NCI-H526 (cell line): ENCODE data around the gene GNAL.
"Not testable (repeated sequence)": the region's sequence is repeated elsewhere in the genome, so short reads cannot be mapped to it uniquely, and the experiment has no call there.

Source experiments
- DNase-seq, 2 experiments: peaks; one replicate each; lab custom pipeline; 2025; lab: John Stamatoyannopoulos, UW

GNAL gene

DNA sequence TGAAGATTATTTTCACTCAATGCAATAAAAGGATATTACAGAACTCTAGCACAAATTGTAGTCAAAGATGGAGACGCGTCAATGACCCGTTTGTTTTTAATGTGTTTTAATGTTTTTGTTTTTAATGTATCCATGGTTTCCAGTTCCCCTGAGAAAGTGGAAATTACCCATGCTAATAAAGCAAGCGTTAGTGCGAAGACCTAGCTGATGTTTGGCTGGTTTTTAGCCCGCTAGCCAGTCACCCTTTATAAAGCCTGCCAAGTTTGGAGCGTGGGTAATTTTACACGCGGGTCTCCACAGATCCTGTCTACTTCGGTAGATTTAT is 161.7 kb downstream of the GNAL start:
- peak; percentile 17 to 36 for DNase-seq

DNA sequence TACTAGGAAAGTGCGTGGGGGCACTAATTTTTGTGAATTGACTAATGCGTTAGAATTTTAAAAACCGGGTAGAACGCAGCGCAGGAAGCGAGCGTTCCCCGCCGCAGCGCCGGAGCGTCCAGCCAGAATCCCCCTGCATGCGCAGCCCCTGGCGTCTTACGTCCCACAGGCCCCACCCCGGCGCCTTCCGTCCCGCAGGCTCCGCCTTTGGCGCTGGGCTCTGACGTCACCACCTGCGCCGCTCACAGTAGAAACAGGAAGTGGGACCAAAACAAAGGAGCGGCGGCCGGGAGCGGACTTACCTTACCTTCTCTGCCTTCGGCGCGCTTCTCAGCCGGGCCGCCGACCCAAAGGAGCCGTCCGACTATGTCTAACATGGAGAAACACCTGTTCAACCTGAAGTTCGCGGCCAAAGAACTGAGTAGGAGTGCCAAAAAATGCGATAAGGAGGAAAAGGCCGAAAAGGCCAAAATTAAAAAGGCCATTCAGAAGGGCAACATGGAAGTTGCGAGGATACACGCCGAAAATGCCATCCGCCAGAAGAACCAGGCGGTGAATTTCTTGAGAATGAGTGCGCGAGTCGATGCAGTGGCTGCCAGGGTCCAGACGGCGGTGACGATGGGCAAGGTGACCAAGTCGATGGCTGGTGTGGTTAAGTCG is 162.2 kb downstream of the GNAL start, which contains the start of gene CHMP1B:
TSS of gene CHMP1B (plus strand) at position 268 of the 660 bp plus-strand sequence. CDS start at position 367, 99 bp downstream.
- DNase-seq: peak; percentile 63 to 94

DNA sequence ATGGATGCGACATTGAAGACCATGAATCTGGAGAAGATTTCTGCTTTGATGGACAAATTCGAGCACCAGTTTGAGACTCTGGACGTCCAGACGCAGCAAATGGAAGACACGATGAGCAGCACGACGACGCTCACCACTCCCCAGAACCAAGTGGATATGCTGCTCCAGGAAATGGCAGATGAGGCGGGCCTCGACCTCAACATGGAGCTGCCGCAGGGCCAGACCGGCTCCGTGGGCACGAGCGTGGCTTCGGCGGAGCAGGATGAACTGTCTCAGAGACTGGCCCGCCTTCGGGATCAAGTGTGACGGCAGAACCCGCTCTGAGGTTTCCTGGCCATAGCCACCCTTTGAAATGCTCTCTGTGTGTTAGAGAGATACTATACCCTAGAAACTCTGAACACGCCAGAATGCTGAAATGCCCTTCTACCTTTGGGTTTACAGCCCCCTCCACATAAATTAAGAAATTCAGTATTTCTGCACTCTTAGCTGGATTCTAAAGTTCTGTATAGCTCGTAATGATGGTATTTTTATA is 162.8 kb downstream of the GNAL start:
- DNase-seq: peak in 1 of 2 experiments; percentile 25

DNA sequence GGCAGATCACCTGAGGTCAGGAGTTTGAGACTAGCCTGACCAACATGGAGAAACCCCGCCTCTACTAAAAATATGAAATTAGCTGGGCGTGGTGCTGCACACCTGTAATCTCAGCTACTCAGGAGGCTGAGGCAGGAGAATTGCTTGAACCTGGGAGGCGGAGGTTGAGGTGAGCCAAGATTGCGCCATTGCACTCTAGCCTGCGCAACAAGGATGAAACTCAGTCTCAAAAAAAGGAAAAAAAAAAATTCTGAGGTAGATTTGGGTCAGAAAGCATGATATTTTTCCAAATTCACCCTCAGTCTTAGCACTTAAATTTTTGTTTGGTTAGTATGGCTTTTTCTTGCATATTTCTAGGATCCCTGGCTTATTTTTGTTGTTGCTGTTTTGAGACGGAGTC is 165.5 kb downstream of the GNAL start:
- not testable (repeated sequence) for DNase-seq

GRCh38 chr18:11857177-11857887 is 168.3 kb downstream of the GNAL start:
- no peak for DNase-seq

DNA sequence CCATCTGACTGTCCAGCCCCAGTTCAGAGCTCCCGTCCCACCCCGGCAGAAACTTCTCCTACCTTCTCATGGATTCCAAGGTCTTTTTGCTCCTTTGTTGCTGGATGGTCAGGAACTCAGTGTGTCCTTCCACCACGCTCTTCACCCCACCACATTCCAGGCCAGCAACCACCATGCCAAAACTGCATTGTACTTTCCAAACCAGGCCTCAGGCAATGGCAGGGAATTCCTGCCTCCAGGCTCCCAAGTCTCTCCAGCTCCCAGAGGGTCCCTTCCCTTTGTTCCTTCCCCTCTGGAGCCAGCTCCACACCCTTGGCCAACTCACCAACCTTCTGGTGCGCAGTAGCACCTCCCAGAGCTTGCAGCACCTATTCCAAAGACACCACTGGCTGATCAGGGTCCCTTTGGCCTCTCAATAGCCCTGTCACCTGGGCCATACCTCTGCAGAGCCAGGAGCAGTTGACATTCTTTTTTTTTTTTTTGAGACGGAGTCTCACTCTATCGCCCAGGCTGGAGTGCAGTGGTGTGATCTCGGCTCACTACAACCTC is 170.3 kb downstream of the GNAL start:
- no peak for DNase-seq

DNA sequence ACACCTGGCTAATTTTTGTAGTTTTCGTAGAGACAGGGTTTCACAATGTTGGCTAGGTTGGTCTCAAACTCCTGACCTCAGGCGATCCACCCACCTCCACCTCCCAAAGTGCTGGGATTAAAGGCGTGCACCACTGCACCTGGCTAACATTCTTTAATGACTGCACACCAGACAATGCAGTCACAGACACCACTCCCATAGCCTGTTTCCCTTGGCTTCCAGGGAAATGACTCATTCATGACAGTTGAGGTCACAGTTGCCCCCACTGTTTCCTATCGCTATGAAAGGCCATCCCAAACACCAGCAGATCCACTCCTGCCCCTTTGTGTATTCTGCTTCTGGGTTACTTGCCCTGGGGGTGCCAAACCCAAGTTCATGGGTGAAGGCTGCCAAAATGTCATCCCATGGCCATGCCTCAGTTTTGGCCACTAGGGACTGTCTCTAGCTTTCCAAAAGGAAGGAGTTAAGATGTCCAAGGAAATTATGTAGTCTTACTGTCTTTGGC is 170.9 kb downstream of the GNAL start:
- no peak for DNase-seq

DNA sequence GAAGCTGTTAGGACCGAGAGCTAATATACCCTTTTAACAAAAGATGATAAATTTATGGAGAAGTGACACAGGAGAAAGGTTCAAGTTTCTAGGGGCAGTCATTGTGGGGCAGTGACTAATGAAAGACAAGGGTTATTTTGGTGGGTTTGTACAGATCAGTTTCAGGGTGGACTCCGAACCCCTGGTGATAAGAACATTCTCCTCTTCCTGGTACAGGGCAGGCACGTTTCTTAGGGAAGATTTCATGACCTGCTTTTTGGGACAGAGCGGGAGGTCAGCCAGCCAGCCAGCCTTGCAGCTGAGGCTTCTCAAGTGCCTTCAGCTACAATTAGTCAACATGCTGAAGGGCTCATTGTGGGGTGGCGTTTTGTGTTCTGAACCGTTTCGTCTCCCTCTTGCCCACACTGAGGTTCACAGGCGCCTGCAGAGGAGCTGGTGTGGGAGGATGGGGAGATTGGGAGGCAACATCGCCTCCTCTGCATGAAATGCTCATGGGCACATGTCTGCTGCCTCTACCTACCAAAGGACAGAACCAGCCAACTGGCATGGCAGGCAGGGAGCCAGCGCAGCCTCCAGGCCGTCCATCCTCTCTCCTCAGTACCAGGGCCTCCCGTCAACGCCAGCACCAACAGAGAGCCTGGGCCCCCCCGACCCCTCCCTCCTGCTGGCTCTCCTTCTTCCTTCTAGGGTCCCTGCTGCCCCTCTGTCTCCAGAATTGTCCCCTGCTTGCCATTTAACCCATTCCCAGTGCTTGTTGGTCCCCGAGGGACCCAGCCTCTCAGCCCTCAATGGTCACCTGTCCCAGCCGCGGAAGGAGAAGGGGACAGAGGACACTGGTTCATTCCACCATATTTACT is 171.8 kb downstream of the GNAL start:
- DNase-seq: no peak

DNA sequence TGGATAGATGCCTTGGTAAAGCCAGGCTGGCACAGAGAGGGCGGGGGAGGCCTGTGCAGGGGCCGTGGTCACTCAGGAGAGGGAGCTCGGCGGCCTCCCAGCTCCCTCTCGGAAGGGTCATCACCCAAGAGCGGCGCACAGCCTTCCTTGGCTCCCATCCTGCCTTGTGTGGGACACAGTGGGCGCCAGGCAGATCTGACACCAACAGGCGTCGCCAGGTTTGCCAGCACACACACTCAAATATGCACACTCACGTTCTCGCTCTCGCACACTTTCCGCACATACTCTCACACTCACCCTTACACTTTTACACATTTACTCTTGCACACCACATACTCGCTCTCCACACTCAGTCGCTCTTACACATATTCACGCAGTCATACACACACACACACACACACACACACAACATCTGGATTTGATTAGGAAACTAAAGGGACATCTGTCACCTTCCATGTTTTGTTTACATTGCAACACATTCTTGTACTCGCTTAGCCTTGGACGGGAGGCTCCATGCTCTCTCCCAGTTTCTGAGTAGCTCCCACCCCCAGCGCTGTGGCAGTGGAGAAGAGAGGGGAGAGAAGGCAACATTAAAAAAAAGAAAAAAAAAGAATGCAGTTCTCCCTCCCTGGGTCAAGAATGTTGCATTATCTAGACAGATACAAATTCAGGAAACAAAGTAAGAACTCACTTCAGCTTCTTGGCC is 172.7 kb downstream of the GNAL start:
- DNase-seq: no peak

DNA sequence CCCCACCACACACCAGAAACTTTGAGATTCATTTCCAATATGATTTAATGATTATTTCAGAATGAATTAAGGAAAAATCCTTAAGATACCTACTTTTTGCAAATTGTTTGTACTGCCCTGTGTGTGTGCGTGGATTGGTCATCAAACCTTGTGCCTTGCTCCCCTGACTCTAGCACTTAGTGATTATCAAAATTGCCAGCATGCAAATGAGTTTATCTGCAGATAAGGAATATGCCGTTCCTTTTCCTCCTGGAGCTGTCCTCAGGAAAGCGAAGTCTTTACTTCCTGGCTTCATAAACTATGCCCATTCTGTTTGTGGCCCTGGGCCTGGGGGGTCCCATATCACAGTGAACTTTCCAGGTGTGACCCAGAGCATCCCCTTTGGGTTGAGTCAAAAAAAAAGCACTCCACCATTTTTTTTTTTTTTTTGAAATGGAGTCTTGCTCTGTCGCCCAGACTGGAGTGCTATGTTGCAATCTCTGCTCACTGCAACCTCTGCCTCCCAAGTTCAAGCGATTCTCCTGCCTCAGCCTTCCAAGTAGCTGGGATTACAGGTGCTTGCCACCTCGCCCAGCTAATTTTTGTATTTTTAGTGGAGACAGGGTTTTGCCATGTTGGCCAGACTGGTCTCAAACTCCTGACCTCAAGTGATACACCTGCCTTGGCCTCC is 173.5 kb downstream of the GNAL start:
- no peak for DNase-seq

- no peak for DNase-seq
Measured at GRCh38 chr18:11864471-11864870, 175.4 kb downstream of the GNAL start.

- no peak for DNase-seq
Measured at GRCh38 chr18:11865071-11865470, 176.0 kb downstream of the GNAL start.

- no peak for DNase-seq
Measured at GRCh38 chr18:11866329-11866728, 177.3 kb downstream of the GNAL start.

DNA sequence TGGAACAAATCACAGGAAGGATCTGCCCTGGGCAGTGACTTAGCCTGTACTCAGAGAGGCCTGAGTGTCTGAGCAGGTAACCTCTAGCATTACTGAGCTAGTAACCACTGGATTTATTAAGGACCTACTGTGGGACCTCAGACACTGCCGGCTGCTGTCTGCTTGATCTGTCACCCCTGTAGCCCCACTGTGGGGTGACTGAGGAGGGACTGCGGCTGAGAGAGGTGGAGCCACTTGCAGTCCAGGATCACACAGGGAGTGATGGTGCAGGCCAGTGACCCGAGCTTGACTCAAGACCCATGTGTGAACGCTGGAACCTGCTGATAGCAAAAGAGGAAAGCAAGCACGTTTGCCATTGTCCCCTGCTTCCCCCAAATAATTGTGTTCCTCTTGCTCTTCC is 177.7 kb downstream of the GNAL start:
- DNase-seq: no peak

GRCh38 chr18:11868230-11868629 is 179.2 kb downstream of the GNAL start:
- DNase-seq: no peak

DNA sequence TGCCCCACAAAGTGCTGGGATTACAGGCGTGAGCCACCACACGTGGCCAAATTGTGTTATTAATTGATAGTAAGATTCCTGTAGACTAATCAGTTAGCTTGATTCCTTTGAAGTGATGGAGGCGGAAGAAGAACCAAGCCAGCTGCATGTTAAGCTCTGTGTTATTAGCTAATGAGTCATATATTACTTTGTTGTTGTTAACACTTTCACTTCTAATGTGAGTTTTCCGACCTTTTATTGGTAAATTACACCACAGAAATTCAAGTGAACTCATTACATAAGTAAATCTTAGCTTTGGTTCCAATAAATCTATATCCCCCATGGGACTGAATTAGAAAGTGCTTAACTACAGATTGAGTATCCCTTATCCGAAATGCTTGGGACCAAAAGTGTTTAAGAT is 182.4 kb downstream of the GNAL start:
- DNase-seq: no peak

DNA sequence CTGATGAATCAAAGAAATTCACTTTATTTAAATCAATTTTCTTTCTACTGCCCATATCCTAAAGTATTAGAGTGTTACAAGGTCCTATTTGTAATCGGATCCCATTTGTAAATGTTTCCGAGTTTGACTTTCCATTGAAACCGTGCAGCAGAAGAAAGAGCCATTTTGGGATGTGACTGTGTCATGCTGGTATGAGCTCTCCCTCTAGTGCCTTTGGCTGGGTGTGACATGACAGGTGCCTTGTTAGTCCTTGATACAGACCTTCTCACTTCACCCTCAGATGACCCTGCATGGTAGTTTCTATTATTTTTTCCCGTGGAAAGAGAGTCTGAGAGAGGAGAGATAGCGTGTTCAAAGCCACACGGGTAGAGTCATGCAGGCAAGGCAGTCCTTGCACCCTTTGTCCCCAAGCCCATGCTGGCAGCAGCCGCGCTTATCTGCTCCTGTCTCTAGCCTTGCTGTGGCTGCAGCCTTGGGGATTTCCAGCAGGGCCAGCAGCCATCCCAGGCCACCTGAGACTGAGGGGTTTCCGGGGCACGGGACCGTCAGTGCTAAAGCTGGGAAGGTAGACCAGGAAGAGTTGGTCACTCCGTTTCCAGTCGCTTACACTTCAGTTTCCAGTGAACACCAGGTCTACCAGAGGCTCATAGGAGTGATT is 183.5 kb downstream of the GNAL start:
- DNase-seq: peak in 1 of 2 experiments; percentile 27

GRCh38 chr18:11873670-11874340 is 184.7 kb downstream of the GNAL start:
- no peak for DNase-seq

- no peak for DNase-seq
Measured at GRCh38 chr18:11874676-11875075, 185.6 kb downstream of the GNAL start.
